ENCODE measurements around the gene SMG6. TPM values are rescaled to one million over a fixed set of nuclear protein-coding genes. Genes with fewer than 3 reads are reported as not detected.
A peak's percentile ranks its signal among the peaks of the same experiment; 100 is the strongest.

SMG6 gene
- total RNA-seq, 1 donor = 49.3 TPM

- TF ChIP-seq CTCF (IDR thresholded peaks at IDR 0.05; ENCODE audit: insufficient read depth, low read length) = no peak
- DNase-seq (ENCODE audit: low read depth) = no peak
- no peak overlapping the region for H3K4me3 ChIP-seq (ENCODE audit: low read depth, low read length)
Observed at GRCh38 chr17:2012499-2012898, 291.1 kb downstream of the SMG6 start.

GRCh38 chr17:2011411-2012371 is 291.9 kb downstream of the SMG6 start:
- TF ChIP-seq CTCF (IDR thresholded peaks at IDR 0.05; ENCODE audit: insufficient read depth, low read length) = no peak
- H3K4me3 ChIP-seq (ENCODE audit: low read depth, low read length) = peak overlapping the region; percentile 13
- peak; percentile 78 for DNase-seq (ENCODE audit: low read depth)

Small RNA genes lying within 50 kb of the gene (small RNA-seq; reads per million reads assigned to genes)
- not detected for gene AC090617.6
- not detected for gene AC090617.7
- not detected for gene AC090617.8
- not detected for gene AC090617.9
- gene MIR132 = 23.6 reads per million, percentile 96 among the genes with 10 or more reads in this experiment
- 4.6 reads per million, percentile 88 among the genes with 10 or more reads in this experiment for gene MIR212
- gene OVCA2 = not detected
- not detected for gene RN7SL624P
- 78.3 reads per million, percentile 97 among the genes with 10 or more reads in this experiment for gene SNORD91A
- 14.8 reads per million, percentile 95 among the genes with 10 or more reads in this experiment for gene SNORD91B

Other genes starting within 250 kb of the SMG6 start
- 36.4 and 57.6 TPM in 2 replicates for gene HIC1, start 248.7 kb downstream of the SMG6 start, total RNA-seq (ENCODE audit: low replicate concordance)
- 9.1 and 29.4 TPM in 2 replicates for gene SRR, start 165 bp upstream of the SMG6 start, total RNA-seq (ENCODE audit: low replicate concordance)
- 24.2 and 44.5 TPM in 2 replicates for gene TSR1, start 32.7 kb upstream of the SMG6 start, total RNA-seq (ENCODE audit: low replicate concordance)
- gene SGSM2, start 33.7 kb upstream of the SMG6 start, total RNA-seq (ENCODE audit: low replicate concordance) = 31.0 and 47.3 TPM in 2 replicates
- 12.2 and 17.7 TPM in 2 replicates for gene MNT, start 97.3 kb upstream of the SMG6 start, total RNA-seq (ENCODE audit: low replicate concordance)
- gene METTL16, start 208.1 kb upstream of the SMG6 start, total RNA-seq (ENCODE audit: low replicate concordance) = 12.3 and 18.7 TPM in 2 replicates